NT2/D1 (cell line): ENCODE measurements around the gene HUS1.
"Not testable (repeated sequence)": the region's sequence is repeated elsewhere in the genome, so short reads cannot be mapped to it uniquely, and the experiment has no call there.

Experiments used
- DNase-seq: peaks from one replicate; pipeline ENCODE4 v3.0.0-alpha.2; 2011; ENCODE audit warnings: low read depth, low spot score
- H3K27me3 ChIP-seq: 2 replicates; pipeline ENCODE4 v1.6.0; 2011; ENCODE audit warnings: mild to moderate bottlenecking; ENCODE audit not compliant: insufficient read length, insufficient read depth
- H3K36me3 ChIP-seq: 2 replicates; pipeline ENCODE4 v1.6.1; 2011; ENCODE audit warnings: mild to moderate bottlenecking, low read length, mixed read lengths; ENCODE audit not compliant: insufficient read depth, insufficient read length
- H3K4me1 ChIP-seq: 2 replicates; pipeline ENCODE4 v1.5.1; 2011; ENCODE audit not compliant: insufficient read depth, insufficient read length
- H3K4me3 ChIP-seq: 2 replicates; pipeline ENCODE4 v1.5.1; 2011; ENCODE audit warnings: low read depth; ENCODE audit not compliant: insufficient read length
- H3K9ac ChIP-seq: 2 replicates; pipeline ENCODE4 v1.6.0; 2011; ENCODE audit warnings: low read depth; ENCODE audit not compliant: insufficient read length
- H3K9me3 ChIP-seq: 2 replicates; pipeline ENCODE4 v1.5.1; 2011; ENCODE audit warnings: mild to moderate bottlenecking, low read length; ENCODE audit not compliant: insufficient read depth
- SUZ12 ChIP-seq: IDR thresholded peaks from 2 replicates; pipeline ENCODE4 v1.6.1; 2011; ENCODE audit not compliant: insufficient read length, insufficient read depth; ENCODE audit errors: extremely low read depth
- YY1 ChIP-seq: IDR thresholded peaks from 2 replicates; pipeline ENCODE4 v1.6.1; 2011; ENCODE audit not compliant: insufficient read length, insufficient read depth
- ZNF274 ChIP-seq: IDR thresholded peaks from 2 replicates; pipeline ENCODE4 v1.6.1; 2011; ENCODE audit warnings: mild to moderate bottlenecking, low read depth, low read length

Gene HUS1

GRCh38 chr7:47932466-47933037 is 46.9 kb downstream of the HUS1 start:
- Histone ChIP-seq H3K9me3 (no peaks in the 10 kb centered on the region), H3K27me3 (no peaks in the 10 kb centered on the region), H3K9ac (no peak overlapping the region), H3K36me3 (no peaks in the 10 kb centered on the region), H3K4me3 (no peak overlapping the region), H3K4me1 (peaks cover 1% of the 10 kb centered on the region)
- DNase-seq: no peak
- no peak for TF ChIP-seq ZNF274
- no peak for TF ChIP-seq YY1
- TF ChIP-seq SUZ12: no peak

GRCh38 chr7:47932016-47932415 is 47.4 kb downstream of the HUS1 start:
- no peak overlapping the region for H3K9ac ChIP-seq
- TF ChIP-seq ZNF274 (no peak), YY1 (no peak), SUZ12 (no peak)

GRCh38 chr7:47931005-47932004 is 48.1 kb downstream of the HUS1 start:
- Histone ChIP-seq H3K9ac (no peak overlapping the region), H3K27me3 (no peaks in the 10 kb centered on the region), H3K4me1 (no peaks in the 10 kb centered on the region), H3K4me3 (no peak overlapping the region), H3K36me3 (no peaks in the 10 kb centered on the region), H3K9me3 (peaks cover 6% of the 10 kb centered on the region; the same call in 1 of the 2 replicates)
- no peak for DNase-seq
- TF ChIP-seq ZNF274 (no peak), SUZ12 (no peak), YY1 (no peak)

More at GRCh38 chr7:47932016-47932415, 47.4 kb downstream of the HUS1 start:
- no peaks in the 10 kb centered on the region for H3K27me3 ChIP-seq
- H3K4me1 ChIP-seq: no peaks in the 10 kb centered on the region
- no peaks in the 10 kb centered on the region for H3K9me3 ChIP-seq
- no peak overlapping the region for H3K4me3 ChIP-seq
- no peaks in the 10 kb centered on the region for H3K36me3 ChIP-seq
- no peak for DNase-seq

- H3K27me3 ChIP-seq: no peaks in the 10 kb centered on the region
- H3K4me1 ChIP-seq: no peaks in the 10 kb centered on the region
- H3K9ac ChIP-seq: no peak overlapping the region
- no peak for DNase-seq
- H3K9me3 ChIP-seq: peaks cover 21% of the 10 kb centered on the region; the same call in 1 of the 2 replicates
- no peak overlapping the region for H3K4me3 ChIP-seq
- no peaks in the 10 kb centered on the region for H3K36me3 ChIP-seq
- TF ChIP-seq YY1 (no peak), ZNF274 (no peak), SUZ12 (no peak)
These were observed 55.1 kb downstream of the HUS1 start for GRCh38 chr7:47924266-47924665.

- H3K4me1 ChIP-seq, DNase-seq, H3K9ac ChIP-seq, H3K27me3 ChIP-seq, H3K36me3 ChIP-seq, H3K4me3 ChIP-seq: not testable (repeated sequence)
- peaks cover 21% of the 10 kb centered on the region for H3K9me3 ChIP-seq
These were observed 56.1 kb downstream of the HUS1 start for GRCh38 chr7:47923081-47923875.

- H3K36me3 ChIP-seq, H3K9ac ChIP-seq, H3K9me3 ChIP-seq, H3K27me3 ChIP-seq, DNase-seq, H3K4me1 ChIP-seq, H3K4me3 ChIP-seq: not testable (repeated sequence)
These were observed 62.9 kb downstream of the HUS1 start for GRCh38 chr7:47916514-47916913.

GRCh38 chr7:47915616-47915976 is 63.8 kb downstream of the HUS1 start:
- TF ChIP-seq ZNF274: no peak
- TF ChIP-seq YY1: no peak
- no peak for TF ChIP-seq SUZ12
- no peaks in the 10 kb centered on the region for H3K27me3 ChIP-seq

More at GRCh38 chr7:47915616-47915976, 63.8 kb downstream of the HUS1 start:
- Histone ChIP-seq H3K4me3 (no peak overlapping the region), H3K9ac (no peak overlapping the region), H3K4me1 (no peaks in the 10 kb centered on the region), H3K36me3 (no peaks in the 10 kb centered on the region), H3K9me3 (peaks cover 8% of the 10 kb centered on the region)
- DNase-seq: no peak
